WI38 (cell line): ENCODE measurements around the gene GOLPH3.

Source experiments
- H3K4me3 ChIP-seq: 2 replicates; pipeline ENCODE4 v1.5.1; 2011; ENCODE audit warnings: low read depth, mild to moderate bottlenecking, control low read depth, low read length
- TF ChIP-seq, protein P1 (sequence below): IDR thresholded peaks from 2 replicates; pipeline ENCODE4 v1.5.1; 2012; ENCODE audit warnings: low read depth, mild to moderate bottlenecking, control low read depth, low read length

Gene GOLPH3

DNA sequence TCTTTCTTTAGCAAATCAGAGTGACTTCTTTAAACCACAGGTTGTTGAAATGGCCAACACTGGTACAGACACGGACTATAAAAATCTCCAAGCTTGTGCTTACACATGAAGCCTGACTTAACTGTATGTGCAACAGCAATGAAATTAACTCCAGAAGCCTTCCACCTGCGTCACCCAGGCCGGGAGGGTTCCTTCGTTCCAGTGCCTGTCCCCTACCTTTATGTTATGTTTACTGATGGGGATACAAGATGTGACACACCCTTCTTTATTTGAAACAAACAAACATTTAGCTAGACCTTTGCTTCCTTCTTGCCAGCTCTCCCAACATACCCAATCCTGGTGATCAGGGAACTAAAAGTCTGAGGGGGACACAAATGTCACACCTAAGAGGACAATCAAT, 66.0 kb downstream of the GOLPH3 start:
- TF ChIP-seq, protein P1, sequence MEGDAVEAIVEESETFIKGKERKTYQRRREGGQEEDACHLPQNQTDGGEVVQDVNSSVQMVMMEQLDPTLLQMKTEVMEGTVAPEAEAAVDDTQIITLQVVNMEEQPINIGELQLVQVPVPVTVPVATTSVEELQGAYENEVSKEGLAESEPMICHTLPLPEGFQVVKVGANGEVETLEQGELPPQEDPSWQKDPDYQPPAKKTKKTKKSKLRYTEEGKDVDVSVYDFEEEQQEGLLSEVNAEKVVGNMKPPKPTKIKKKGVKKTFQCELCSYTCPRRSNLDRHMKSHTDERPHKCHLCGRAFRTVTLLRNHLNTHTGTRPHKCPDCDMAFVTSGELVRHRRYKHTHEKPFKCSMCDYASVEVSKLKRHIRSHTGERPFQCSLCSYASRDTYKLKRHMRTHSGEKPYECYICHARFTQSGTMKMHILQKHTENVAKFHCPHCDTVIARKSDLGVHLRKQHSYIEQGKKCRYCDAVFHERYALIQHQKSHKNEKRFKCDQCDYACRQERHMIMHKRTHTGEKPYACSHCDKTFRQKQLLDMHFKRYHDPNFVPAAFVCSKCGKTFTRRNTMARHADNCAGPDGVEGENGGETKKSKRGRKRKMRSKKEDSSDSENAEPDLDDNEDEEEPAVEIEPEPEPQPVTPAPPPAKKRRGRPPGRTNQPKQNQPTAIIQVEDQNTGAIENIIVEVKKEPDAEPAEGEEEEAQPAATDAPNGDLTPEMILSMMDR, result no peak
- H3K4me3 ChIP-seq, result no peak overlapping the region

DNA sequence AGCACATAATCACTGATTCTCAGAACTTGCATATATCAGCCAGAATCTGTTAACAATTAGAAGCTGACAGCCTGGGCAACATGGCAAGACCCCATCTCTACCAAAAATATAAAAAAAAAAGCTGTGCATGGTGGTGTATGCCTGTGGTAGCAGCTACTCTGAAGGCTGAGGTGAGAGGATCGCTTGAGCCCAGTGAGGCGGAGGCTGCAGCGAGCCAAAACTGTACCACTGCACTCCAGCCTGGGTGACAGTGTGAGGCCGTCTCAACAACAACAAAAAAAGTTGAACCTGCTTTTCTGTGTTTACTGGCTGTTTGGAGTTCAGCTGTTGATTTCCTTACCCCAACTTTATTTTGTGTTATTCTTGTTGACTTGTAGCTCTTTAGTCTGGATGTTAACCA, 66.8 kb downstream of the GOLPH3 start:
- H3K4me3 ChIP-seq, result no peak overlapping the region
- TF ChIP-seq, protein P1, result no peak

DNA sequence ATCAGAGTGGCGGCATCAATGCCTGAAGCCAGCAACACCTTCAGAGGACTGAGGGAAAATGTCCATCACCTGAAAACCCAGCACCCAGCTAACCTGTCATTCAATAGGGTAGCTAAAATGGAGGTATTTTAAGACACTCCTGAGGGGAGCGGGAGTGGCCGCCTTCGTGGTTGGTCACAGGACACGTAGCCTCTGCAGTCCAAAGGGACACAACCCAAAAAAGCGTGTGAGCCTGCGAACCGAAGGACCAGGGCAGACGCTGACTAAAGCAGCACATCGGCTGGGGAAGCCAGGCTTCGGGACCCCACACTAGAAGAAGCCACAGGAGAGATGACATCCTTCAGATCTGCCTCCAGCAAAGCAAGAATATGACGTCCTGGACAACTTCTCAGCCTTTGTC, 70.6 kb downstream of the GOLPH3 start:
- no peak overlapping the region for H3K4me3 ChIP-seq
- TF ChIP-seq, protein P1, result no peak

DNA sequence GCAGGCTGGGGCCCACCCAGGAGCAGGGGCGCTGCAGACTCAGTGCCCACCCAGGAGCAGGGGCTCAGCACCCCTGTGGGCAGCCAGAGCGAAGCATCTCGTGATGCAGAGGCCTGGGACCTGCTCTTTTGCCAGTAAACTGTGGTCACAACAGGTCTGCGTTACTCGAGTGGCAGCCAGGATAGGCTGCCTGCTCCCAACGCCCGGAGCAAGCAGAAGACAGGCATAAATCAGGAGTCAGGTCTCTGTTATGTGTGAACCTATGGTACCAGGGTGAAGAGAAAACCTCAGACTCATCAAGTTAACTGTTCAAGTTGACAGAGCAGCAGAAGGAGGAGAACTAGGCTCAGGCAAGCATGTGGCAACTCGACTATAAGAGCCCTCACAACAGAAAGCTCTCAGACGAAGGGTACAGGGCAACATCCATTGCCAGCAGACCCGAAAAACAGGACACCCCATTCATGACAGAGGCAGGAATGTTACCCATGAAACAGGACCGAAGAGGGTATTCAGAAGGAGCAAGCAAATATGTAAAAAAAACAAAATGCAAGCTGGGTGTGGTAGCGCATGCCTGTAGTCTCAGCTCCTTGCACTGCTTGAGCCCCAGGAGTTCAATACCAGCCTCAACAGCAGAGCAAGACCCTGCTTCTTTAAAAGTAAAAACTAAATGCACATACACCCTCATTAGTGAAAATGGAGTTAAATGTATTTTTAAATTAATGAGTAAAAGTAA, 71.7 kb downstream of the GOLPH3 start:
- H3K4me3 ChIP-seq, result no peak overlapping the region
- TF ChIP-seq, protein P1, result no peak

DNA sequence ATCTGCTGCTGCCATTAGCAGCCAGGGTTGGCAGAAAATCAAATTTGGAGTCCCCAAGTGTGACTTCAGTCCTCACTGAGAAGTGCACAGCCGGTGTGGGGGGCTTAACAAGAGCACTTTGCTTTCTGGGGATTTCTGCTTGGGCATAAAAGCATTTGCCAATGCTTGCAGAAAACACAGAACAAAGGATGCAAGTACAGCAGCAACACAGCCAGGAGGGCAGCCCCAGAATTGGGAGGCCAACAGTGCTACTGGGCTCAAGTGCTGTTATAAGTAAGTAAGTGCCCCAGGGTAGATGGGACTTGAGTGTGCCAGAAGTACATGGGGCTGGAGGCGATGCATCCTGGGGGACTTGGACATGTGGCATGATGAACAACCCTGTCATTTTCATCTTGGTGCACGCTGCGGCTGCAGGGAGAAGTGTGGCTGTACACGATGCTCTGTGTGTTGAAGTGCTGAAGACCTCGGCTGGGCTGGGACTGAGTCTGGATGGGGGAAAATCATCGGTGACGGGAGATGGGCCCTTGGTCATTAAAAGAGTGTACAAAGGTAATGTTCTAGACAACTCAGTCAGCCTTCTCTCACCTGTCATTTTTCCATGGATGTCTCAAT, 73.3 kb downstream of the GOLPH3 start:
- TF ChIP-seq, protein P1, result no peak
- no peak overlapping the region for H3K4me3 ChIP-seq

DNA sequence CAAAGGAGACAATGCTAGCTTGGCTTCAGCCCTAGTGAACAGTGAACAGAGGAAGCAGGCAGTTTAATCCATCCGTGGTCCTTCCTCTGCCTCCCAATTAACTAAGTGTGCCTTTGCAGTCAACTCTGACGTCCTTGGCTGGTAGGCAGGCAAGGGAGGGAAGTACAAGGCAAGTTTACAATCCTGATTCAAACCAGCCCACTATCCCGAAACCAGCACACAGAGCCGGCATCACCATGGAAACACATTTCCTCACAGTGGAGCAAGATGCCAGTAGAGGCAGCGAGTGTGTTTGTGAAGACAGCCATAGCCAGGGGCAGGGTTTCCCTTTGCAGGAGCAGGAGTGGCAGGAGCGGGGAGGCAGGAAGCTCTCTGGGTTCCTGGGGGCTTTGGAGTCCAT, 73.9 kb downstream of the GOLPH3 start:
- H3K4me3 ChIP-seq, result no peak overlapping the region
- TF ChIP-seq, protein P1, result no peak

DNA sequence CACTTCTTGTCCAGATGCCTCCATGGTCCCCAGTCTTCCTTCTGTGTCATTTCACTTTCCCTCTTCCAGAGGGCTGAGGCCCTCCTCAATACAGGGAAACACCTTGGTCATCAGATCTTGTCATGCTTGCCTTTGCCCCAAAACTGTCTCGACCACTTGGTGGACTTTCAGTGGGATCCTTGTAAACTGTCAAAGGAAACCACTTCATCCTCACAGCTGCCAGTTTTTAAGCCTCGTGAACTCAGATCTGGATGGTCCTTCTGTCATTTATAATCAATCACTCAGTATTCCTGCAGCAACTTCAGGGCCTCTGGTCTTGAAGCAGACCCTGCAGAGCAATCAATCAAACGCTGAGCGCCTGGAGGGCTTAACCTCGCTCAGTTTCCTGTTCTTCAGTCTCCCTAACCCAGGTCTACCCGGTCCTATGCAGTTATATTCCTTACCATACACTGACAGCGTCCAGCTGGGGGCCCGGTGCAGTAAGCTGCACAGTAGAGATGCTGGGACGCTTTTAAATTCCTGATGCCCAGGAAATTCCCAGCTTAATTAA, 74.6 kb downstream of the GOLPH3 start:
- TF ChIP-seq, protein P1, result no peak
- no peak overlapping the region for H3K4me3 ChIP-seq
